GM12878 (cell line): Measurements from ENCODE around the gene GTSE1. TPM values are rescaled to one million over a fixed set of nuclear protein-coding genes. Genes with fewer than 3 reads are reported as not detected.

ENCODE experiments used
- ATAC-seq: fragments of 200-7000 bp; cut with Tn5 transposase; 3 replicates; pipeline ENCODE4 v1.9.1; 2020; ENCODE audit warnings: mild to moderate bottlenecking, moderate library complexity
- BruUV-seq: library from RNA; stranded (reverse); fragments of 400-500 nt; replicated peaks from 2 replicates; lab custom pipeline; 2021; lab: Mats Ljungman, UMichigan
- CTCF ChIA-PET: fragments of 300-600 bp; sonication (Branson Sonifier 250); formaldehyde crosslinking; extraction: SDS; loops from one replicate; lab custom pipeline; 2021; ENCODE audit warnings: inconsistent platforms; lab: Yijun Ruan, JAX
- POLR2A ChIA-PET: fragments of 350-600 bp; formaldehyde crosslinking; extraction: SDS; loops from one replicate; lab custom pipeline; 2021; ENCODE audit warnings: inconsistent platforms; lab: Charles Lee
- RAD21 ChIA-PET: fragments of 300-600 bp; sonication (Branson Sonifier 250); formaldehyde crosslinking; loops from one replicate; lab custom pipeline; 2023; ENCODE audit warnings: antibody characterized with exemption; ENCODE audit not compliant: unreplicated experiment; lab: Charles Lee
- SMC1A ChIA-PET: fragments of 300-600 bp; sonication (Branson Sonifier 250); formaldehyde crosslinking; loops from one replicate; lab custom pipeline; 2023; ENCODE audit not compliant: unreplicated experiment, uncharacterized antibody; lab: Charles Lee
- DNase-seq: peaks from one replicate; pipeline ENCODE4 v3.0.0-alpha.2; 2011; ENCODE audit warnings: low read depth, low spot score
- FAIRE-seq: peaks from 3 replicates; lab custom pipeline; 2011; peaks lifted over from hg19 to GRCh38; lab: Jason Lieb, UNC
- H2AFZ ChIP-seq: 2 replicates; pipeline ENCODE4 v1.6.0; 2011; ENCODE audit warnings: low read depth, low read length, control low read depth; ENCODE audit not compliant: control insufficient read depth
- H3K27ac ChIP-seq: 2 replicates; pipeline ENCODE4 v1.5.1; 2011; ENCODE audit warnings: control low read depth; ENCODE audit not compliant: control insufficient read depth, insufficient read depth
- H3K27me3 ChIP-seq, 2 experiments: replicated peaks in 1 of 2; 2 replicates each; pipeline versions ENCODE4 v1.6.0 to v1.6.1; 2011; ENCODE audit warnings: low read length in 1 of 2; ENCODE audit not compliant: control insufficient read depth in 2 of 2, insufficient read depth in 2 of 2
- H3K36me3 ChIP-seq, 2 experiments: 2 replicates each; pipeline ENCODE4 v1.5.1; 2011; ENCODE audit warnings: low read length in 1 of 2; ENCODE audit not compliant: control insufficient read depth in 2 of 2, insufficient read depth in 2 of 2
- H3K4me1 ChIP-seq: 2 replicates; pipeline ENCODE4 v1.6.1; 2011; ENCODE audit warnings: mild to moderate bottlenecking, low read length, moderate library complexity, mixed read lengths; ENCODE audit not compliant: control insufficient read depth, insufficient read depth
- H3K4me2 ChIP-seq: 2 replicates; pipeline ENCODE4 v1.6.0; 2011; ENCODE audit warnings: control low read depth; ENCODE audit not compliant: control insufficient read depth, insufficient read depth
- H3K4me3 ChIP-seq: fragments of 200-600 bp; sonication (generic); 2 replicates; pipeline ENCODE4 v1.5.1; 2016
- H3K79me2 ChIP-seq: 2 replicates; pipeline ENCODE4 v1.6.0; 2011; ENCODE audit warnings: low read length; ENCODE audit not compliant: control insufficient read depth, insufficient read depth
- H3K9ac ChIP-seq: 2 replicates; pipeline ENCODE4 v1.8.0; 2011; ENCODE audit warnings: low read length, control low read depth, mixed read lengths; ENCODE audit not compliant: control insufficient read depth, insufficient read depth
- H3K9me3 ChIP-seq: replicated peaks from 3 replicates; pipeline ENCODE4 v1.5.1; 2011; ENCODE audit warnings: mild to moderate bottlenecking, low read length; ENCODE audit not compliant: control insufficient read depth, insufficient read depth
- H4K20me1 ChIP-seq: 2 replicates; pipeline ENCODE4 v1.6.0; 2011; ENCODE audit not compliant: control insufficient read depth, insufficient read depth
- BCL11A ChIP-seq: IDR thresholded peaks from 2 replicates; pipeline ENCODE4 v1.6.1; 2011; ENCODE audit warnings: low read depth, low read length
- GATAD2B ChIP-seq: fragments of 450-650 bp; conservative IDR thresholded peaks from 2 replicates; pipeline ENCODE4 v1.6.1; 2017; ENCODE audit warnings: low read depth, mild to moderate bottlenecking, moderate library complexity
- HDAC6 ChIP-seq: fragments of 200-600 bp; sonication (generic); IDR thresholded peaks from one replicate; pipeline ENCODE4 v1.8.0; 2017; ENCODE audit warnings: antibody characterized with exemption; ENCODE audit not compliant: unreplicated experiment
- IKZF2 ChIP-seq, 2 experiments: fragments of 450-650 bp; IDR thresholded peaks; 2 replicates each; pipeline ENCODE4 v1.6.1; 2017; ENCODE audit warnings: mild to moderate bottlenecking in 2 of 2, moderate library complexity in 2 of 2
- JUND ChIP-seq: IDR thresholded peaks from 2 replicates; pipeline ENCODE4 v1.6.1; 2012; ENCODE audit warnings: low read depth, mild to moderate bottlenecking, low read length, improper control_type of control experiment, moderate library complexity
- MAX ChIP-seq: IDR thresholded peaks from 2 replicates; pipeline ENCODE4 v1.6.1; 2012; ENCODE audit warnings: low read depth, low read length, improper control_type of control experiment
- MYC ChIP-seq: IDR thresholded peaks from 2 replicates; pipeline ENCODE4 v1.6.1; 2011; ENCODE audit warnings: mild to moderate bottlenecking, low read length, moderate library complexity, inconsistent platforms; ENCODE audit not compliant: insufficient read depth, insufficient replicate concordance, insufficient read length, severe bottlenecking
- NFXL1 ChIP-seq: fragments of 450-650 bp; IDR thresholded peaks from 2 replicates; pipeline ENCODE4 v1.6.1; 2017; ENCODE audit warnings: antibody characterized with exemption, mild to moderate bottlenecking, borderline replicate concordance
- PKNOX1 ChIP-seq: fragments of 450-650 bp; IDR thresholded peaks from 2 replicates; pipeline ENCODE4 v1.6.1; 2016; ENCODE audit warnings: mild to moderate bottlenecking
- POLR2AphosphoS5 ChIP-seq: IDR thresholded peaks from 2 replicates; pipeline ENCODE4 v1.6.1; 2011; ENCODE audit warnings: mild to moderate bottlenecking, low read length, inconsistent platforms
- RELB ChIP-seq: fragments of 450-650 bp; IDR thresholded peaks from 2 replicates; pipeline ENCODE4 v1.6.1; 2017; ENCODE audit warnings: low read depth, mild to moderate bottlenecking, moderate library complexity
- SREBF2 ChIP-seq: IDR thresholded peaks from 2 replicates; pipeline ENCODE4 v1.6.1; 2012; ENCODE audit warnings: mild to moderate bottlenecking, low read length
- STAT1 ChIP-seq: fragments of 450-650 bp; conservative IDR thresholded peaks from 2 replicates; pipeline ENCODE4 v1.6.1; 2014; ENCODE audit warnings: antibody characterized with exemption, mild to moderate bottlenecking
- ZBTB11 ChIP-seq: fragments of 450-650 bp; formaldehyde crosslinking; IDR thresholded peaks from 2 replicates; pipeline ENCODE4 v1.5.0; 2022; ENCODE audit warnings: mild to moderate bottlenecking, missing genetic modification characterization
- WGBS: methylation state at CpG from one replicate; pipeline ENCODE4 v1.1.6; 2016; ENCODE audit warnings: low lambda C conversion rate; ENCODE audit not compliant: insufficient replicate concordance, insufficient coverage; ENCODE audit errors: missing lambda C conversion rate; 5-methylcytosine and 5-hydroxymethylcytosine counted together
- in situ Hi-C: fragments of 300-500 bp; cut with MboI; formaldehyde crosslinking; loops from 9 replicates; pipeline ENCODE4 v1.14.3; 2018; ENCODE audit warnings: mixed read lengths
- intact Hi-C: fragments of 100-400 bp; cut with micrococcal nuclease; formaldehyde crosslinking; loops from one replicate; pipeline ENCODE4 v1.14.2; 2022; ENCODE audit not compliant: unreplicated experiment
- polyA plus RNA-seq, 11 experiments: library from polyadenylated mRNA; depleted of rRNA in 4 of 11; unstranded in 6 of 11; stranded (reverse) in 5 of 11; fragments of >200 nt; fragmentation: Nextera tagmentation in 4 of 11; fragmentation: Illumina TruSeq in 1 of 11; extraction: Ambion mirVana in 4 of 11; extraction: Trizol in 1 of 11; gene quantifications; 1 replicate in 1 of 11; 2 replicates in 10 of 11; pipeline versions ENCODE4 v1.2.1 to v1.2.3, GENCODE V29; 2011 to 2016; ENCODE audit warnings: inconsistent platforms in 2 of 11, missing spikeins in 2 of 11, low read depth in 1 of 11
- total RNA-seq, 4 experiments: library from RNA; depleted of rRNA in 3 of 4; stranded (reverse); fragments of >200 nt in 3 of 4; fragmentation: Illumina TruSeq in 1 of 4; extraction: Trizol in 1 of 4; gene quantifications; 2 replicates each; pipeline versions ENCODE4 v1.2.1 to v1.2.3, GENCODE V29; 2013 to 2021
- TF ChIP-seq, protein P1 (sequence below): IDR thresholded peaks from 2 replicates; pipeline ENCODE4 v1.6.1; 2012; ENCODE audit warnings: low read depth, low read length, improper control_type of control experiment

Gene GTSE1
- total and polyA plus RNA-seq, 10 of the 15 experiments (the other 5 are each of a cell fraction or from before 2014, with no cell fraction given), result 6.6 to 46.2 (median 32.3) TPM

- 2% methylated on average over 78 of the region's 89 CpGs for WGBS
- H3K4me1 ChIP-seq, result peaks cover 7% of the 10 kb centered on the region; the same call in 1 of the 2 replicates
- H2AFZ ChIP-seq, result peak within 1 kb of the TSS; percentile 82
- no peaks in the 10 kb centered on the region for H3K9me3 ChIP-seq
- H3K4me3 ChIP-seq, result peak within 1 kb of the TSS; percentile 77
- peak; percentile 89 for FAIRE-seq
- peak; percentile 55 for DNase-seq
- peak; percentile 97 for ATAC-seq
- H3K27ac ChIP-seq, result peak within 1 kb of the TSS; percentile 81
- BruUV-seq, result no TSS peak
- RAD21 ChIA-PET, result interaction anchor here (0.8 to 2.1 kb wide), 4 partner anchors 31 to 244 kb away, joined by 3 to 7 read pairs (median 4); partner anchors contain the start of gene GTSE1
- intact Hi-C loops (loop anchor here (5.0 kb wide), 2 partner anchors 47 to 98 kb away; partner anchors contain the start of genes GTSE1 and PPARA), in situ Hi-C loops (no loop called here)
- peak within 1 kb of the TSS; percentile 78 for H3K4me2 ChIP-seq
- SMC1A ChIA-PET, result interaction anchor here (1.1 kb wide), 1 partner anchor 98 kb away, joined by 3 read pairs; no protein-coding TSS in a partner anchor
- no peaks in the 10 kb centered on the region for H3K27me3 ChIP-seq
- H4K20me1 ChIP-seq, result no peaks in the 10 kb centered on the region
- peak within 1 kb of the TSS; percentile 85 for H3K9ac ChIP-seq
- peaks cover 16% of the 10 kb centered on the region for H3K79me2 ChIP-seq
- CTCF ChIA-PET, result interaction anchor here (0.7 to 1.2 kb wide), 4 partner anchors 18 to 244 kb away, joined by 3 to 5 read pairs (median 4); partner anchors contain the start of genes GTSE1 and TTC38
- POLR2A ChIA-PET, result interaction anchor here (1.3 kb wide), 1 partner anchor 47 kb away, joined by 9 read pairs; the partner anchor contains the start of gene GTSE1
- no peaks in the 10 kb centered on the region for H3K36me3 ChIP-seq
- TF ChIP-seq BCL11A (no peak), POLR2AphosphoS5 (peak; percentile 88), MYC (peak; percentile 21), MAX (peak; percentile 68), NFXL1 (no peak), SREBF2 (no peak), IKZF2 (IDR thresholded peaks at IDR 0.05) (no peak), JUND (no peak), GATAD2B (peak; percentile 82; the same call in 1 of the 2 replicates), HDAC6 (no peak), PKNOX1 (peak; percentile 50), ZBTB11 (CRISPR knock-in tag) (0 out of 2 replicates have a peak, but pooled peaks have one; percentile 39), RELB (no peak), STAT1 (no peak)
- TF ChIP-seq, protein P1, sequence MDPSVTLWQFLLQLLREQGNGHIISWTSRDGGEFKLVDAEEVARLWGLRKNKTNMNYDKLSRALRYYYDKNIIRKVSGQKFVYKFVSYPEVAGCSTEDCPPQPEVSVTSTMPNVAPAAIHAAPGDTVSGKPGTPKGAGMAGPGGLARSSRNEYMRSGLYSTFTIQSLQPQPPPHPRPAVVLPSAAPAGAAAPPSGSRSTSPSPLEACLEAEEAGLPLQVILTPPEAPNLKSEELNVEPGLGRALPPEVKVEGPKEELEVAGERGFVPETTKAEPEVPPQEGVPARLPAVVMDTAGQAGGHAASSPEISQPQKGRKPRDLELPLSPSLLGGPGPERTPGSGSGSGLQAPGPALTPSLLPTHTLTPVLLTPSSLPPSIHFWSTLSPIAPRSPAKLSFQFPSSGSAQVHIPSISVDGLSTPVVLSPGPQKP, result no peak
Measured at GRCh38 chr22:46250035-46250782, 46.5 kb upstream of the GTSE1 start, which contains the start of gene CDPF1. CDPF1 (minus strand) TSS chr22:46250293; CDS start chr22:46248284, 2,009 bp downstream.
